GM18517 (cell line): ENCODE data around the gene PYROXD2.

Source experiments
- ATAC-seq: cut with Tn5 transposase; IDR thresholded peaks from one replicate; pipeline ENCODE4 v1.9.1; 2021; ENCODE audit warnings: mild to moderate bottlenecking, moderate library complexity; ENCODE audit not compliant: unreplicated experiment

Gene PYROXD2

GRCh38 chr10:98435178-98435577, 20.2 kb upstream of the PYROXD2 start:
- no peak for ATAC-seq

GRCh38 chr10:98433881-98434732, 19.1 kb upstream of the PYROXD2 start:
- no peak for ATAC-seq

GRCh38 chr10:98433371-98433770, 18.4 kb upstream of the PYROXD2 start:
- ATAC-seq: no peak

DNA sequence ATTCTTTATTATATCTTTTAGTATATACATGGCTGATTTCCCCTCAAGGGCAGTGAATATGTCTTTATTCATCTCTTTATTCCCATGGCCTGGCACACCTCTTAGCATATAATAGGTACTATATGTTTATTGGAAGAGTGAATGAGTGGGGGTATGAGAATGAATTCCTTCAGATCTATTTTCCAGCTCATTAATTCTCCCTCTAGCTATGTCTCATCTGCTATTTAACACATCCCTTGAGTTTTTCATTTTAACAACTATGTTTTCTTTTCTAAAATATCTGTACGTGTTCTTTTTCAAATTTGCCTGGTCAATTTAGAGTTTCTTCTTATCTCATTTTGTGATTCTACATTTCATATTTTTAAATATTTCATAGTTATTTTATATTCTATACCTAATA, 17.3 kb upstream of the PYROXD2 start:
- no peak for ATAC-seq

GRCh38 chr10:98431016-98431415, 16.0 kb upstream of the PYROXD2 start:
- ATAC-seq: no peak

DNA sequence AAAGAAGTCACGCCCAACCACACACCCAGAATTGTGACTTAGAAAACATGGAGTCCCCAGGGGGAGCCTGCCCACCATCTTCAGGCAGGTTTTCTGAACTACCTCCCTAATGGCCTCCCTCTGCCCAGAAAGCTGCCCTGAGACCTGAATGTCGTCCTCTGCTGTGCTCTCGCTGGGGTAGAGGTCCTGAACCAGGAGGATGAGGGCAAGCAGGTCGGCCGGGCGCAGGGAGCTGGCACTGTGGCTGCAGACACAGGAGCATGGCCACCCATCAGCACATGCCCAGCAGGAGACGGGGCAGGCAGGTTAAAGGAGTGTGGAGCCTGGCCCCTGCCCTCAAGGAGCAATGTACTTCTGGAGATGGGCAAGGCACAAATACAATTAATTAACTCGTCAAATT, 15.4 kb upstream of the PYROXD2 start:
- ATAC-seq: no peak

DNA sequence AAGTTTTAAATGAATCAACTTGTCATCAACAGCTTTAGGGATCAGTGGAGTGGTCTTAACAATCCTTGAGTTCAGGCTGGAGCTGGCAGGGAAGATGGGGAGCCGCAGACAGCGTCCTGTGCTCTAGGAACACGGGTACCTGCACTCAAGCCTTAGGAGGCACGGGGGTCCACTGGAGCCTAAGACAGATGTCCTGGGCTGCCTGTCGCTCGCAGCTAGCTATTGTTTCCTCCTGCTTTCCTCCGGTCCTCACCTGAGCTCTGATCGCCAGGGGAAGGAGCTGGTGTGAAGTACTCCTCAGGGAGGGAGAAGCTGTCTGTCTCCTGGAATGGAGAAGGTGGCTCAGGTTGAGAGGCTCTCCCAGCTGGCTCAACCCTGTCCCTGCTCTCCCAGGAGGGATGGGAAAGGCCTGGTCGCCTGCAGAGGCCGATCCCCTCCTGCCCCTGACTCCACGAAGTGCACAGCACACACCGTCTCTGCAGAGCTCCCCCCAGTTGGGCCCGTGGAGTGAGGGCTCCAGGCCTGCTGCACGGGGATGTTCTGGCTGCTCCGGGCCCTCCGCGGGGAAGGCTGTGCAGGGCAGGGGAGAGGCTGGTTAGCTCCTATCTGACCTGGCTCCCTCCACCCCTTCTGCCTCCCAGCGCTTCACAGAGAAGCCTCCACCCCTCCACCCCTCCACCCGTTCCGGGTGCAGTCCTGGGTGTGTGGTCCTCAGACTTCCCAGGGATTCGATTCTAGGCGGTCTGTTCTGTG, 14.5 kb upstream of the PYROXD2 start:
- no peak for ATAC-seq

- ATAC-seq: no peak
Observed at GRCh38 chr10:98427011-98427515, 12.1 kb upstream of the PYROXD2 start.

GRCh38 chr10:98425511-98426352, 10.8 kb upstream of the PYROXD2 start:
- peak; percentile 74 for ATAC-seq

DNA sequence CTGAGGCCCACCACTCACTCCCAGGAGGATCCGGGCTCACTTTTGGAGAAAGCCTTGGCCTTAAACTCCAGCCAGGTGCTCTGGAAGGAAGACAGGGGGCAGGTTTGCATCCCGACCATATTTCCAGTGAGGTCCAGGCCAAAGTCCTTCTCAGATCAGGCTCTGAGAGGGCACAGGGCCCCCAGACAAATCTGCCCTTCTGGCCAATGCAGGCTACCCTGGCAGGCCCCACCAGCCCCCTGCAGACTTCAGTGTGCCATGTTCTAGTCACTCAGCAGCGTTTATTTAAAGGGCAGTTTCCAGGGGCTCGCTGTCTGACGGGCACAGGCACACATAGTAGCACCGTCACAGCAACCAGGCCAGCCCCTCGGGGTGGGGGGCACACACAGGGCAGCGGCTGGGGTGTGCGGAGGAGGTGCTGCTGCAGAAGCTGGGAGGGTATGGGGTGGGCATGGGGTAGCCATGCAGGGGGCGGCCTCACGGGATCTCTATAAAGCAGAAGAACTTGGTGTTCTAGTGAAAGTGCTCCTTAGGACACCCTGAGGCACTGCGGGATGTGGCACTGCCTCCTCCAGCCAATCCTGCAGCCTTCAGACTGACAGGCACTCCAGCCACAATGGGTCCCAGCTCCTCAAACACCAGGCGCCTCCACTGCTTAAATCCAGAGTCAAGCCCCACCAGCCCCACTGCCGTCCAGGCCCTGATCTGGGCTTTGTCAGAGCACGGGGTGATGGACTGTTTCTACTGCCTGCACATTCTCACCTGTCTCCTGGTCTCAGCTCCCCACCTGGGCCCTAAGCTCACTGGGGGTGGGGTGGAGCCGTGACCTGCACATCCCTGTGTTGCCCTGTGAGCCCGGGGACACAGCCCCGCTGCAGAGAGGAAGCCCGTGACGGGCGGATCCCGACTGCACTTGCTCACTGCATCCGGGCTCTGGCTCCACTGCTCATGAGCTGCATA, 9.6 kb upstream of the PYROXD2 start:
- ATAC-seq: no peak

DNA sequence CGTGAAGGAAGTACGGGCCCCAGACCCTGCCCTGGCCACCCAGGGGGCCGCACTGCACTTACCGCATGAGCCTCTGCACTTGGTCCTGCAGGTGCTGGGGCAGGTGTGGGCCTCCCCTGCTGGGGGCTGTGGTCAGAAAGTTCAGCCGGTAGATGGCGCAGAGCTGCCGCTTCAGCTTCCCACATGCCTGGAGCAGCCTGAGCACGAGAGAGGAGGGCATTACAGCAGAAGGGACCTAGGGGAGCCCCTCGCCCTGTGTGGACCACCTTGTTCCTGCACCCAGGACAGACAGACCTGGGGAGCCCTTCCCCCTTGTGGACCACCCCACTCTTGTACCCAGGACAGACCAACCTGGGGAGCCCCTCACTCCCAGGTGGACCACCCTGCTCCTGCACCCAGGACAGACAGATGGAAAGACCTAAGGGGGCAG, 8.7 kb upstream of the PYROXD2 start:
- no peak for ATAC-seq

DNA sequence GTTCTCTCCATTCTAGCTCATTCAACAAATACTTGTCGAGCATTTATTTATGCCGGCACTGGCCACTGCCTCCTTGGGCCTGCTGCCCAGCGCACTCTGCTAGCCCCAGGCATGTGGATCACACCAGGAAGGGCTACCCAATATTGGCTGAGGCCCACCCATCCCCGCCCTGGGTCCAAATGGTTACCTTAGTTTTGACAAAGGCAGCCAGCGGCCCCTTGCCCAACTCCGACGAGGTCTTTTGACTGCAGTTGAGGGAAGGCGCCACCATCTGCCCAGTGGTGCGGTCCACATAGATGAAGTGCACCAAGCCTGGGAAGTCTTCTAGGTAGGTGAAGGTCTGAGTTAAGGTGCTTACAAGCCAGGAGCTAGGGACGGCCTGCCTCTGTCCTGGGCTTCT, 7.2 kb upstream of the PYROXD2 start:
- ATAC-seq: no peak

GRCh38 chr10:98420786-98421185, 5.8 kb upstream of the PYROXD2 start:
- no peak for ATAC-seq

DNA sequence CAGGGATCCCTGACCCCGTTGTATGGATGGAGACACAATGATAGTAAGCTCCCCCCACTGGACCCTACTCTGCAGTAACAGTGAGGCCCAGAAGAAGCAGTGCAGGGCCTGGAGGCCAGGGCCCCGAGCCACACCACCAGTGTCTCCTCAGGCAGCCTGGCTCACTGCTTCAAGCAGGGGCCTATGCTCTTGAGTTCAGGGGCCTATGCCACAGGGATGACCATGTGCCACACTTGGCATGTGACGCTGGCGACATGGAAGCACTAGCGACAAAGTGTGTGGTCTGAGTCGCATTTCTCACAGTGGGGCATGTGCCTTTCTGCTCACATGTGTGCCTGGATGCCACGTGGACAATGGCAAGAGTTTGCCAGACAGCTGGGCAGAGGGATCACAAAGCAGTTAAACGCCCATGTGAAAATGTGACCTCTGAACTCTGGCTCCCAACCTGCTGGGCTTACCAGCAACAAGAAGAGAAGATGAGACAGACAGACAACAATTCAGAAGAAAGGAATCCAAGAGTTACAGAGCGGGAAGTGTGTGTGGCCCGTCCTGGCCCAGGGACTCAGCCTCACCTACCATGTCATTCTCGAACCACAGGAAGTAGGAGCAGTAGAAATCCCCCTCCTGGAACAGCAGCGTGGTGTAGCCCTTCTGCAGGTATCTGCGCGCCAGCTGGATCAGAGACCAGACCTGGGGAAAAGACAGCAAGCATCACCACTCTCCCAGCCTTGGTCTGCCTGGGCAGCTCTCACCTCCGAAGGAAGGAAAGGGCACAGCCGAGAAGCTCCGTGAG, 4.7 kb upstream of the PYROXD2 start:
- no peak for ATAC-seq

- ATAC-seq: no peak
Observed at GRCh38 chr10:98418665-98419468, 3.9 kb upstream of the PYROXD2 start.

- ATAC-seq: no peak
Observed at GRCh38 chr10:98417973-98418664, 3.1 kb upstream of the PYROXD2 start.

DNA sequence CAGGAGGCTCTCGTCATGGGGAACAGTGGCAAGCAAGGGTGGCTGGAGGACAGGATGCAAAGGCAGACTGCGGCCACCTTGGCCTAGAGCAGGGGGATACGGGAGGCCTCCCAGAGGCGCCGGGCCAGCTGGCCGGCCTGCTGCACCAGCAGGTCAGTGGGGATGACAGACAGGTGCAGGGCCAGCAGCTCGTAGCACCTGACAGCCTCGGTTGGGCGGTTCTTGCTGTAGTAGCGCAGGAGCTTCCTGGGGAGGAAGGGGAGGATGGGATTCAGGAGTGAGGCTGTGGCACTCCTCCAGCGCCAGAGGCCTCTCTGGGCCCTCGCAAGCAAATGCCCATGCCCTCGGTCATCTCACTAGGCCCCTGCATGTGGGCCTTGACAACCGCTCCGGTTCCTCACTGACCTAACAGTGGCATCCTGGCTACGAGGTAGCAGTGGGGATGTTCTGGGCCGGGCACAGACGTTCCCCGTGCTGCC, 2.5 kb upstream of the PYROXD2 start:
- no peak for ATAC-seq
